GM18517 (cell line): Measurements from ENCODE around the gene S1PR5.

Experiments used
- ATAC-seq: cut with Tn5 transposase; IDR thresholded peaks from one replicate; pipeline ENCODE4 v1.9.1; 2021; ENCODE audit warnings: mild to moderate bottlenecking, moderate library complexity; ENCODE audit not compliant: unreplicated experiment

S1PR5 gene

DNA sequence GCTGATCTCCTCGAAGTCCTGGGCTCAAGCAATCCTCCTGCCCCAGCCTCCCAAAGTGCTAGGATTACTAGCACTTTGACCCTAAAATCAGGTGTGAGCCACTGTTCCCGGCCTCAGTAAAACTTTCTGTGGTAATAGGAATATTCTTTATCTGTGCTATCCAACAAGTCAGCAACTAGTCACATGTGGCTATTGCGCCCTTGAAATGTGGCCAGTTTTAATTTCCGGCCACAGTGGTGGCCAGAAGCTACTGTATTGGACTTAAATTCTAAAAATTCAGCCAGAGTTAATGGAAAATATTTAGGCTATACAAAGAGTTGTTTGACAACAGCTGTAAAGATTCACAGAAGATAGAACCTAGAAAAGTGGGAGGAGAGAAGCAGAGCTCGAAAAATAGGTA, 44.1 kb downstream of the S1PR5 start:
- no peak for ATAC-seq

GRCh38 chr19:10471909-10472308, 45.3 kb downstream of the S1PR5 start:
- ATAC-seq = no peak

GRCh38 chr19:10468133-10468532, 49.1 kb downstream of the S1PR5 start:
- no peak for ATAC-seq

GRCh38 chr19:10467104-10467706, 50.0 kb downstream of the S1PR5 start:
- no peak for ATAC-seq

GRCh38 chr19:10464456-10464855, 52.8 kb downstream of the S1PR5 start:
- ATAC-seq = no peak
